ENCODE results near the gene KRTAP10-5. TPM values are rescaled to one million over a fixed set of nuclear protein-coding genes. Genes with fewer than 3 reads are reported as not detected.
"Not testable (repeated sequence)": the region's sequence is repeated elsewhere in the genome, so short reads cannot be mapped to it uniquely, and the experiment has no call there.

KRTAP10-5 gene
- total RNA-seq, 1 experiment from 2014 or later = not detected

GRCh38 chr21:44558695-44559094 lies 21.7 kb downstream of the KRTAP10-5 start, which contains the start of gene KRTAP10-3:
KRTAP10-3 (minus strand) TSS chr21:44558795; CDS start chr21:44558715, 80 bp downstream.
- Histone ChIP-seq H3K36me3 (ENCODE audit: control insufficient read depth, insufficient read depth, low read length) (no peaks in the 10 kb centered on the region), H3K9me3 (ENCODE audit: control insufficient read depth, insufficient read depth, low read depth, low read length) (no peaks in the 10 kb centered on the region), H3K4me1 (ENCODE audit: control insufficient read depth, insufficient read depth, low read length) (no peaks in the 10 kb centered on the region), H3K27me3 (ENCODE audit: control insufficient read depth, insufficient read depth, low read length) (no peaks in the 10 kb centered on the region), H3K4me3 (ENCODE audit: low read depth in 2 of 2, low read length in 2 of 2) (no peak within 1 kb of the TSS), H3K27ac (ENCODE audit: low read length) (no peak within 1 kb of the TSS)
- DNase-seq (ENCODE audit: low read depth, low spot score) (no peak), ATAC-seq (no peak)
- intact Hi-C loops (cut with micrococcal nuclease; ENCODE audit: unreplicated experiment) (no loop called here), in situ Hi-C loops (cut with HindIII; ENCODE audit: low pct_unique_long_range_greater_than_20kb, low sequenced_read_pairs) (no loop called here)
- ChIA-PET CTCF (no interaction called here), POLR2A (no interaction called here)
- BruUV-seq (replicated peaks) = no TSS peak
- TF ChIP-seq TCF7L2 (IDR thresholded peaks at IDR 0.05; ENCODE audit: low read depth, low read length) = no peak
- TF ChIP-seq SIN3A (IDR thresholded peaks at IDR 0.05; ENCODE audit: borderline replicate concordance, insufficient read depth, low read depth, low read length) = no peak
- no peak for TF ChIP-seq REST (IDR thresholded peaks at IDR 0.05; ENCODE audit: insufficient read depth in 1 of 2, low read depth in 2 of 2, low read length in 1 of 2)
- TF ChIP-seq POLR2AphosphoS5 (IDR thresholded peaks at IDR 0.05; ENCODE audit: low read depth, low read length) = no peak
- no peak for TF ChIP-seq CTCF (IDR thresholded peaks at IDR 0.05)

GRCh38 chr21:44558329-44558675 lies 22.1 kb downstream of the KRTAP10-5 start:
- ATAC-seq; H3K36me3 ChIP-seq (ENCODE audit: control insufficient read depth, insufficient read depth, low read length); DNase-seq (ENCODE audit: low read depth, low spot score); intact Hi-C loops (cut with micrococcal nuclease; ENCODE audit: unreplicated experiment); H3K27ac ChIP-seq (ENCODE audit: low read length); H3K9me3 ChIP-seq (ENCODE audit: control insufficient read depth, insufficient read depth, low read depth, low read length); in situ Hi-C loops (cut with HindIII; ENCODE audit: low pct_unique_long_range_greater_than_20kb, low sequenced_read_pairs); POLR2A ChIA-PET; CTCF ChIA-PET; BruUV-seq (replicated peaks); H3K4me3 ChIP-seq (ENCODE audit: low read depth in 2 of 2, low read length in 2 of 2); H3K4me1 ChIP-seq (ENCODE audit: control insufficient read depth, insufficient read depth, low read length); H3K27me3 ChIP-seq (ENCODE audit: control insufficient read depth, insufficient read depth, low read length): not testable (repeated sequence)

GRCh38 chr21:44557491-44558328 lies 22.7 kb downstream of the KRTAP10-5 start:
- intact Hi-C loops (cut with micrococcal nuclease; ENCODE audit: unreplicated experiment) = no loop called here

More at GRCh38 chr21:44557491-44558328, 22.7 kb downstream of the KRTAP10-5 start:
- POLR2A ChIA-PET = no interaction called here
- ATAC-seq = no peak
- DNase-seq (ENCODE audit: low read depth, low spot score) = no peak
- Histone ChIP-seq H3K27ac (ENCODE audit: low read length) (no peak overlapping the region), H3K27me3 (ENCODE audit: control insufficient read depth, insufficient read depth, low read length) (no peaks in the 10 kb centered on the region), H3K9me3 (ENCODE audit: control insufficient read depth, insufficient read depth, low read depth, low read length) (no peaks in the 10 kb centered on the region), H3K36me3 (ENCODE audit: control insufficient read depth, insufficient read depth, low read length) (no peaks in the 10 kb centered on the region), H3K4me3 (ENCODE audit: low read depth in 2 of 2, low read length in 2 of 2) (no peak overlapping the region), H3K4me1 (ENCODE audit: control insufficient read depth, insufficient read depth, low read length) (no peaks in the 10 kb centered on the region)
- CTCF ChIA-PET = no interaction called here
- TF ChIP-seq CTCF (IDR thresholded peaks at IDR 0.05) = no peak
- no peak for TF ChIP-seq TCF7L2 (IDR thresholded peaks at IDR 0.05; ENCODE audit: low read depth, low read length)
- TF ChIP-seq REST (IDR thresholded peaks at IDR 0.05; ENCODE audit: insufficient read depth in 1 of 2, low read depth in 2 of 2, low read length in 1 of 2) = no peak
- in situ Hi-C loops (cut with HindIII; ENCODE audit: low pct_unique_long_range_greater_than_20kb, low sequenced_read_pairs) = no loop called here
- BruUV-seq (replicated peaks) = no TSS peak
